IPS-11a (cell line): ENCODE results near the gene NDE1.
"Not testable (repeated sequence)": the region's sequence is repeated elsewhere in the genome, so short reads cannot be mapped to it uniquely, and the experiment has no call there.

Source experiments
- H3K4me3 ChIP-seq: one replicate; pipeline ENCODE4 v1.5.1; 2013; ENCODE audit warnings: low read depth, low read length, control low read depth

Gene NDE1

GRCh38 chr16:15649727-15650018 lies 372 bp upstream of the NDE1 start:
- peak overlapping the region; percentile 30 for H3K4me3 ChIP-seq

GRCh38 chr16:15650698-15651171 lies 690 bp downstream of the NDE1 start:
- H3K4me3 ChIP-seq: peak overlapping the region; percentile 89

GRCh38 chr16:15652293-15653001 lies 2.4 kb downstream of the NDE1 start:
- no peak overlapping the region for H3K4me3 ChIP-seq

- no peak overlapping the region for H3K4me3 ChIP-seq
Measured at GRCh38 chr16:15653227-15653626, 3.2 kb downstream of the NDE1 start.

- H3K4me3 ChIP-seq: no peak overlapping the region
Measured at GRCh38 chr16:15654591-15654990, 4.5 kb downstream of the NDE1 start.

GRCh38 chr16:15655561-15655960 lies 5.5 kb downstream of the NDE1 start:
- H3K4me3 ChIP-seq: not testable (repeated sequence)

- H3K4me3 ChIP-seq: no peak overlapping the region
Measured at GRCh38 chr16:15658149-15658548, 8.1 kb downstream of the NDE1 start.

GRCh38 chr16:15658556-15658955 lies 8.5 kb downstream of the NDE1 start:
- no peak overlapping the region for H3K4me3 ChIP-seq

- H3K4me3 ChIP-seq: no peak overlapping the region
Measured at GRCh38 chr16:15660203-15660601, 10.2 kb downstream of the NDE1 start.

GRCh38 chr16:15665107-15665506 lies 15.1 kb downstream of the NDE1 start:
- no peak overlapping the region for H3K4me3 ChIP-seq

- H3K4me3 ChIP-seq: no peak overlapping the region
Measured at GRCh38 chr16:15667091-15667742, 17.2 kb downstream of the NDE1 start.

- no peak overlapping the region for H3K4me3 ChIP-seq
Measured at GRCh38 chr16:15671530-15672117, 21.6 kb downstream of the NDE1 start.

GRCh38 chr16:15672127-15672513 lies 22.1 kb downstream of the NDE1 start:
- H3K4me3 ChIP-seq: not testable (repeated sequence)

- no peak overlapping the region for H3K4me3 ChIP-seq
Measured at GRCh38 chr16:15672514-15673167, 22.6 kb downstream of the NDE1 start.

- no peak overlapping the region for H3K4me3 ChIP-seq
Measured at GRCh38 chr16:15674571-15674970, 24.5 kb downstream of the NDE1 start.

GRCh38 chr16:15676506-15676905 lies 26.5 kb downstream of the NDE1 start:
- no peak overlapping the region for H3K4me3 ChIP-seq

- H3K4me3 ChIP-seq: no peak overlapping the region
Measured at GRCh38 chr16:15677447-15677846, 27.4 kb downstream of the NDE1 start.

- no peak overlapping the region for H3K4me3 ChIP-seq
Measured at GRCh38 chr16:15682105-15682570, 32.1 kb downstream of the NDE1 start.

- no peak overlapping the region for H3K4me3 ChIP-seq
Measured at GRCh38 chr16:15686287-15686686, 36.2 kb downstream of the NDE1 start.

- H3K4me3 ChIP-seq: no peak overlapping the region
Measured at GRCh38 chr16:15689290-15689689, 39.2 kb downstream of the NDE1 start.

- H3K4me3 ChIP-seq: no peak overlapping the region
Measured at GRCh38 chr16:15690296-15690695, 40.3 kb downstream of the NDE1 start.

- no peak overlapping the region for H3K4me3 ChIP-seq
Measured at GRCh38 chr16:15691046-15691445, 41.0 kb downstream of the NDE1 start.
